K562 (cell line): Measurements from ENCODE around the gene MMP15. TPM values are rescaled to one million over a fixed set of nuclear protein-coding genes. Genes with fewer than 3 reads are reported as not detected.

Experiments
- ARID3A ChIP-seq: IDR thresholded peaks from 2 replicates; pipeline ENCODE4 v1.6.1; 2012; ENCODE audit warnings: low read depth, low read length, improper control_type of control experiment, borderline replicate concordance
- CHD1 ChIP-seq: fragments of 200-600 bp; sonication (generic); IDR thresholded peaks from one replicate; pipeline ENCODE4 v1.6.1; 2012; ENCODE audit warnings: mild to moderate bottlenecking, moderate library complexity, low read length, inconsistent platforms
- HDAC1 ChIP-seq, 2 experiments: fragments of 450-650 bp; IDR thresholded peaks; 2 replicates each; pipeline ENCODE4 v1.6.1; 2016 to 2017; ENCODE audit warnings: inconsistent platforms in 1 of 2, mild to moderate bottlenecking in 1 of 2, moderate library complexity in 1 of 2
- HINFP ChIP-seq: fragments of 450-650 bp; conservative IDR thresholded peaks from 2 replicates; pipeline ENCODE4 v1.6.1; 2016; ENCODE audit warnings: missing genetic modification characterization, low read depth, mild to moderate bottlenecking, control low read depth, missing compliant biosample characterization
- MGA ChIP-seq: fragments of 450-650 bp; IDR thresholded peaks from 2 replicates; pipeline ENCODE4 v1.6.1; 2016; ENCODE audit warnings: mild to moderate bottlenecking, moderate library complexity
- POLR2AphosphoS5 ChIP-seq: IDR thresholded peaks from 2 replicates; pipeline ENCODE4 v1.6.1; 2011; ENCODE audit warnings: mild to moderate bottlenecking, low read depth, low read length, moderate library complexity; ENCODE audit not compliant: control insufficient read depth, insufficient read depth
- PRPF4 ChIP-seq: fragments of 200-400 bp; formaldehyde crosslinking; IDR thresholded peaks from one replicate; pipeline ENCODE4 v1.6.1; 2017; ENCODE audit warnings: low read length, low read depth, mild to moderate bottlenecking; ENCODE audit not compliant: insufficient read depth, poor library complexity, severe bottlenecking
- SMAD4 ChIP-seq: fragments of 250-450 bp; sonication (Bioruptor Pico); conservative IDR thresholded peaks from 2 replicates; pipeline ENCODE4 v1.8.0; 2021; ENCODE audit warnings: inconsistent platforms, mild to moderate bottlenecking, moderate library complexity
- SOX6 ChIP-seq: fragments of 450-650 bp; IDR thresholded peaks from 2 replicates; pipeline ENCODE4 v1.6.1; 2014; ENCODE audit warnings: mild to moderate bottlenecking
- TCF7L2 ChIP-seq: fragments of 150-350 bp; IDR thresholded peaks from 2 replicates; pipeline ENCODE4 v1.6.1; 2016; ENCODE audit warnings: low read depth, mild to moderate bottlenecking, low read length, moderate library complexity
- ZNF668 ChIP-seq: fragments of 250-450 bp; sonication (Bioruptor Pico); IDR thresholded peaks from 2 replicates; pipeline ENCODE4 v1.8.0; 2022; ENCODE audit warnings: mild to moderate bottlenecking, inconsistent platforms
- polyA plus RNA-seq, 8 experiments: library from polyadenylated mRNA; depleted of rRNA in 4 of 8; stranded (reverse) in 5 of 8; unstranded in 3 of 8; fragments of >200 nt; fragmentation: Nextera tagmentation in 2 of 8; fragmentation: Illumina TruSeq in 1 of 8; extraction: Ambion mirVana in 2 of 8; extraction: Trizol in 1 of 8; gene quantifications; 2 replicates each; pipeline versions ENCODE4 v1.2.1 to v1.2.3, GENCODE V29; 2011 to 2014; ENCODE audit warnings: inconsistent platforms in 1 of 8, missing spikeins in 1 of 8
- total RNA-seq, 7 experiments: library from RNA; depleted of rRNA in 6 of 7; stranded (reverse); fragments of >200 nt in 6 of 7; fragmentation: Illumina TruSeq in 2 of 7; extraction: Trizol in 2 of 7; gene quantifications; 2 replicates each; pipeline versions ENCODE4 v1.2.1 to v1.2.3, GENCODE V29; 2011 to 2021; ENCODE audit warnings: low replicate concordance in 1 of 7

Gene MMP15
- total and polyA plus RNA-seq, 9 of the 15 experiments (the other 6 are each of a cell fraction or from before 2014, with no cell fraction given): 0.01 to 20.4 (median 5.5) TPM

- TF ChIP-seq HINFP (tag) (no peak), ARID3A (no peak), MGA (no peak; the same call in 1 of the 2 replicates), TCF7L2 (no peak), SOX6 (no peak), CHD1 (no peak), SMAD4 (CRISPR knock-in tag) (no peak), HDAC1 (IDR thresholded peaks at IDR 0.05) (peak in 1 of 2 experiments; percentile 66; a peak in 1 of 4 replicates), PRPF4 (no peak), POLR2AphosphoS5 (peak; percentile 66), ZNF668 (CRISPR knock-in tag) (no peak)
These were observed 24.6 kb upstream of the MMP15 start, which contains the start of gene USB1 (continued) for GRCh38 chr16:58000706-58001676.
